ENCODE results near the gene MGLL.

The MGLL gene

GRCh38 chr3:127822041-127822681, at the start of gene MGLL:
Gene MGLL, minus strand, starts transcription at chr3:127822515. Its CDS starts 197 bp downstream, at chr3:127822318.
- DNase-seq: peak; percentile 62

GRCh38 chr3:127870156-127870555, 47.8 kb upstream of the MGLL start:
- no peak for DNase-seq

- DNase-seq: no peak
Observed at GRCh38 chr3:127867986-127868385, 45.7 kb upstream of the MGLL start.

DNA sequence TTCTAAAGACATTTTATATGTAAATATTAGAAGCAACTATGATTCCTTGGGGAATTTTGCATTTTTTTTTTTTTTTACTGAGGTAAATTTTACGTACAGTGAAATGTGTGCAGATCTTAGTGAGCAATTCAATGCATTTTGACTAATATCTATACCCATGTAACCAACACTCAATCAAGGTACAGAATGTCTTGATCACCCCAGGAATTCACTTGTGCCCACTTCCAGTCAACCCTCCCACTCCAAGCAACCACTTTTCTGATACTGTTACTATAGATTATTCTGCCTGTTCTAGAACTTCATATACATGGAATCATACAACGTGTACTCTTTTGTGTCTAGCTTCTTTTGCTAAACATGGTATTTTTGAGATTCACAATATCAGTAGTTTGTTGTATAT, 45.1 kb upstream of the MGLL start:
- DNase-seq: no peak

GRCh38 chr3:127865941-127866340, 43.6 kb upstream of the MGLL start:
- no peak for DNase-seq

- DNase-seq: no peak
Observed at GRCh38 chr3:127860211-127860696, 37.9 kb upstream of the MGLL start.

GRCh38 chr3:127859730-127860129, 37.4 kb upstream of the MGLL start:
- no peak for DNase-seq

- DNase-seq: no peak
Observed at GRCh38 chr3:127858937-127859336, 36.6 kb upstream of the MGLL start.

- no peak for DNase-seq
Observed at GRCh38 chr3:127858521-127858920, 36.2 kb upstream of the MGLL start.

DNA sequence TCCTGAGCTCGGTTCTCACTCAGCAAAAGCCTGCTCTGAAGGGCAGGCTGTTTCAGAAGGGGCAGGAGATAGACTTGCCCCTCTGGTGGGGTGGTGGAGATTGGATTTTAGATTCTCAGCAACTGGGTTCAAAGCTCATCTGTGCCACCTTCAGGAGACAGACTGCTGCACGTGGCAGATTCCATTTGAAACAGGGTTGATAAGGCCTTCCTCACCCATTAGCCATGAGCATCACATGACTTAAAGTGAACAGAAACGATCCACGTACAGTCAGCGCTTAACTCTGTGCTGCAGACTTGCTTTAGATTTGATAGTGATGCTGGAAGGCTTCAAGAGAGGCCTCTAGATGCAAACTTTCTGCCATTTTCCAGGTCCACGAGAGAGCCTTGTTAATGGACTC, 35.0 kb upstream of the MGLL start:
- no peak for DNase-seq

DNA sequence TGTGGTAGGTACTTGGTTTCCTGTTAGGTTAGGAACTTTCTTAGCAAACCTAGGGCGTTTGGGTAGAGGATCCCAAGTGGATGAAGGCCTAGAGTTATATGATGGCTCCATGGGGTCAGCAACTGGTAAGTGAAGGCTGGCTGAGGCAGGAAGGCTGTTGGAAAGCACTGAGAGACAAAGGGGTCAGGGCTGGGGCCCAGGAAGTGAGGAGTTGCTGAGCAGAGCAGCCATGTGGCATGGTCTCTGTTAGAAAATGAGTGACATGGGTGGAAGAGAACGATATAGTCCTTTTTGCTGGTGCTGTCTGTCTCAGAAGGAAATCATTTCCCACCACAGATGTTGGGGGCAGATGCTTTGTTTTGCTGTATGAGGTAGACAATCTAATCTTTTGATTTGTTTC, 34.5 kb upstream of the MGLL start:
- no peak for DNase-seq

GRCh38 chr3:127855246-127855645, 32.9 kb upstream of the MGLL start:
- no peak for DNase-seq

DNA sequence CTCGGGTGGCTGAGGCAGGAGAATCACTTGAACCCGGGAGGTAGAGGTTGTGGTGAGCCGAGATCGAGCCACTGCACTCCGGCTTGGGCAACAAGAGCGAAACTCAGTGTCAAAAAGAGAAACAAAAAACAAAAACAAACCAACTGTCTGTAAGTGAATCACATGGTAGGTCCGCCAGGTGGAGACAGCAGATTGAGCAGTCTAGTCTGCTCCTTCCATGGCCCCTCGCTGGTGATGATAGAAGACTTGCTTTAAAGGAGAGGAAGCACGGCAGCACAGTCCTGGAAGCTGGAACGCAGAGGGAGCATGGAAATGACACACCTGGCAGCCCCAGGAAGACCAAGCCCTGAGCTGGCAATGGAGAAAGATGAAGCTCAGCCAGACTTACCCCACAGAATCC, 31.4 kb upstream of the MGLL start:
- DNase-seq: peak; percentile 40

- DNase-seq: no peak
Observed at GRCh38 chr3:127851899-127852298, 29.6 kb upstream of the MGLL start.

GRCh38 chr3:127849368-127849767, 27.1 kb upstream of the MGLL start:
- no peak for DNase-seq

- no peak for DNase-seq
Observed at GRCh38 chr3:127848131-127849129, 26.1 kb upstream of the MGLL start.

DNA sequence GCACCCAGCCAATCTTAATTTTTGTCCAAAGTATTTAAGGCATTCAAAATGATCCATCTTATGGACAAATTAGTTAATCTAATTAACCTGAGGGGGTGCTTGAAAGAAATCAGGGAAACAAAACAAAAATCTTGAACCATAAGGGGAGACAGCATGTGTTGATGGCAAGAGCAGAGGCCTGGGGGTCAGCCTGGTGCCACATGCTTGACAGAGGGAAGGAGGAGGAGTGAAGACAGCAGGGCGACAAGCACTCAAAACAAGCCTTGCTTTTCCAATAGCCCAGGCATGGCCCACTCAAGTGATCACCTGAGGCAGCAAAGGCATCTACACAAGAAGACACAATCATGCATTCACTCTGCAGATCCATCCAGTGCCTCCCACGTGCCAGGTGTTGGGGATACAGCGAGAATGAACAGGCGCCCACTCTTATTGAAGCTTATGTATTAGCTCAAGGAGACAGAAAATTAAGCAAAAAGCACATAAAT, 25.0 kb upstream of the MGLL start:
- DNase-seq: no peak

GRCh38 chr3:127846576-127846975, 24.3 kb upstream of the MGLL start:
- no peak for DNase-seq

DNA sequence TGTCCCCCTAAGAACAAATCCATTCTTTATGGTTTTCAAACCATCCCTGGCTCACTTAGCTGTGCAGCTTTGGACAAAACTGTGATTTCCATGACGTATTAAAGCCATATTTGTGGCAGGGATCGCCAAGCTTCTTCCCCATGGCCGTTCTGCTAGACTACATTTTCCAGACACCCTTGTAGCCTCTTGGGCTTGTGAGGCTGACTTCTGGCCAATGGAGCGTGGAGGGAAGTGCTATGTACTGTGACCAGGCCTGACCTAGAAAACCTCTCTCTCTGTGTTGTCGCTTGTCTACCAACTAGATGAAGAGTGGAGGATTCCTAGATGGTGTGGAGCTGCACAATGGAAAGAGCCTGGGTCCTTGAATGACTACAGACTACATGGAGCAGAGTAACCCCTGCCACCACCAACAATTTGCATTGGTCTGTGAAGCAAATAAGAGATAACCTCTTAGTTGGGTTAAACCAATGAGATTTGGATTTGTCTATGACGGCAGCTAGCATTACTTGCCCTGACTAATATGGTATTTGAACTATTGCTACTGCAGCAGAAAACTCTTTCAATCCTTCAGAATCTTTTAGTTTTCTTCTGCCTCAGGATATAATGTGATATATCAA, 22.1 kb upstream of the MGLL start:
- DNase-seq: no peak

DNA sequence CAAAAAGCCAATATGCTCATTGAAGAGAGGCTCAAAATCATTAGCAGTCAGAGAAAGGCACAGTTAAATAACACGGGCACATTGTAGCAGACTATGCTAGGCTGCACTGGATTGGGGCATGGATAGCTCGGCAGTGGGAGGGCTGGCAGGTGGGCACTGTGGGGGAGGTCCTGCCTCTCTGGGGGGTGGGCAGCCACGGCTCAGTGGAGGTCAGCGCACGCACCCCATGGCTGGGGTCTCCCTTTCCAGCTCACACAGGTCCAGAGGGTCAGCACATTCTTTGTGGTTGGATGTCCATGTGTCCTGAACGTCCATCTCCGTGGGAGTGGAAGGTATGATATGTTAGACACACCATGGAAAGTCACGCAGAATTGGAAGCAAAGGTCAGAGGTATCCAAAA, 18.4 kb upstream of the MGLL start:
- no peak for DNase-seq

- DNase-seq: no peak
Observed at GRCh38 chr3:127839099-127839498, 16.8 kb upstream of the MGLL start.

DNA sequence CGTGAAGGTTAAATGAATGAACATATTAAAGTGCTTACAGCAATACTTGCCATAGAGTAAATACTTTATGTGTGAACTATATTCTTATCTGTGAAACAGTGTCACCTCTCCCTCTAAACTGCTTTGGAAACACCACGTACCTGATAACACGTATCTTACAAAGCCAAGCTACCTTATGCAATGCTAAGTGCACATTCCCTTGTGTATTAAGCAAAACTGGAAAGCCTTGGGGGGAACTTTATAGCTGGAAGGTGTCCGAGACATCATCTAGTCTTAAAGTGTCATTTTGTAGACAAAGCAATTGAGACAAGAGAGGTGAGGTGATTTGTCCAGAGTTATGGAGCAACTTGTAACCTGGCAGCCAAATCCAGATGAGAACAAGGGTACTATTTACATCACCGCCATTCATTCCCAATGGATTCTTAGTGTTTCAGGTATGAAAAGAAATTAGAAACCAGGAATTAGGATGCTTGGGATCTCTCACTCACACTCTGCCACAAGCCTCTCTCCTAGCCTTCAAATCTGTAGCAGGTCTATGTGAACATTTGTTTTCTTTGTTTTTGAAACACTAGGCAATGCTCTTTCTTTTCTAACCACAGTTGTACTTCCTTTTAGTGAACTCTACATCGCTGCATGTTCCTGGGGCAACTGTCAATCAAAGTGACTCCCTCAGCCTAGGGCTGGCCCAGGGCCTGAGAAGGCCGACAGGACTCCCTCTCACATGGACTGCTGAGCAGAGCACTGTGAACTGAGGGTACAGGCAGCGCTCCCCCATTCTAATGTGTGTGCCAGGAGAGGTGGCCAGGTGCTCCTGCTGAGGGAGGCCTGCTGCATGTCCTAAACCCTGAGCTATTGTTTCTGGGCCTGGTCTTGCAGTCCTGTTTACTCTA, 13.9 kb upstream of the MGLL start:
- DNase-seq: no peak
